Activated T-cell treated with anti-CD3 and anti-CD28 coated beads, Interleukin-2, amount 50 U/mL, for 48 hours (primary cell): ENCODE data around the gene RUVBL1.

Experiments
- DNase-seq, 2 experiments: peaks; one replicate each; pipeline ENCODE4 v3.0.0-alpha.2; 2020

Gene RUVBL1

DNA sequence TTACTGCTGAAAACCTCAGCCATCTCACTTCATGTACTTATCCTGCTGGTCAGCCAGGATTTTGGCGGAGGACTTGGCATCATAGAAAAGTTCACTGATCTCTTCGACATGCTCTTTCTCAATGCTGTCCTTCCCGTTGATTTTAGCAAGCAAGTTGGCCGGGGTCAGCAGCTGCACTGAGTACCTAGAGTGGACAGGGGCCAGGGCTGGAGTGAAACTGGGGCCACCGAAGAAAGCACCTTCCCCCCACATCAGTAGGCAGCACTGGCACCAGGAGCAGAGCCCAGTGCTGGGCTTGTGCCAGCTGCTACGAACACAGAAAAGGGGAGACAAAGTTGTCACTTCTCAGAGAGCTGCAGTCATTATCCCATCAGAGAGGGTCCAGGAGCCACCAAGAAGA lies 42.4 kb downstream of the RUVBL1 start:
- no peak for DNase-seq

DNA sequence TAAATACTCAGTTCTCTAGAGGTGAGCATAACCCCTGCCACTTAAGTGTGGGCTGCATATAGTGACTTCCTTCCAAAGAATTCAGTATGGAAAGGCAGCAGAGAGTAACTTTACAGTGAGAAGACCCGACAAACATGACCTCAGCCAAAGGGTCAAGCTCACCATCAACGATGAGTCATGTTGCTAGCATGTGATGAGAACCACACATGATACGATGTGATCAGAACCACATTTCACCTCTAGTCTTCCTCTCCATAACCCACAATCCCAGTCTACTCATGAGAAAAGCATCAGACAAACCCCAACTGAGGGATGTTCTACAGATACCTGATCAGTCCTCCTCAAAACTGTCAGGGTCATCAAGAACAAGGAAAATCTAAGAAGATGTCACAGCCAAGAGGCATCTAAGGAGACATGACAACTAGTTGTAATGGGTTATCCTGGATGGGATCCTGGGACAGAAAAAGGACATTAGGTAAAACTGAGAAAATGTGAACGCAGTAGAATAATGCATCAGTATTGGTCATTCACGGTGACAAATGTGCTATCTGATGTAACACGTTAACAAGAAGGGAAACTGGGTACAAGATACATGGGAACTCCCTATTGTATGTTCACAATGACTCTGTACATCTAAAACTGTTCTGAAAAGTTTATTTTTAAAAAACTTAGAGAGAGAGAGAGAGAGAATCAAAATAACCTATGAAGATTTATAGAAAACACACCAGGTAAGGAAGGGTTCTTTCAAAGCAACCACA lies 43.1 kb downstream of the RUVBL1 start:
- no peak for DNase-seq

- DNase-seq = no peak
Observed at GRCh38 chr3:128079823-128080222, 43.8 kb downstream of the RUVBL1 start.

GRCh38 chr3:128078875-128079274 lies 44.7 kb downstream of the RUVBL1 start:
- no peak for DNase-seq

- DNase-seq = no peak
Observed at GRCh38 chr3:128078322-128078721, 45.3 kb downstream of the RUVBL1 start.

DNA sequence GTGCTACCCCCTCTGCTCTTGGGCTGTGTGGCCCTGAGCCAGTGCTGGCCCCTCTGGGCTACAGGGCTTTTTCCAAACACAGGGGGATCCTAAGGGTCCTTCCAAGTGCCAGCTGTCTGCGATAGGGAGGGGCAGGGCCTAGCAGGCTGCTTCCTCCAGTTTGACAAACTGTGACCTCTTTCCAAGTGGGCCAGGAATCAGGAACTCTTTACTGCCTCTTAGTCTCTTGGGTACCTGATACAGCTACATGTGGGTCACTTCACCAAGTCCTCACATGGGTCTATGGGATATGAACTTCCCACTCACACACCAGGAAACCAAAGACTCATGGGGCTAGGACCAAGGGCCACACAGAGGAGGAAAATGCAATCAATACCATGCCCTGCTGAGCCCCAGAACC lies 45.9 kb downstream of the RUVBL1 start:
- no peak for DNase-seq

- no peak for DNase-seq
Observed at GRCh38 chr3:128077202-128077624, 46.4 kb downstream of the RUVBL1 start.

DNA sequence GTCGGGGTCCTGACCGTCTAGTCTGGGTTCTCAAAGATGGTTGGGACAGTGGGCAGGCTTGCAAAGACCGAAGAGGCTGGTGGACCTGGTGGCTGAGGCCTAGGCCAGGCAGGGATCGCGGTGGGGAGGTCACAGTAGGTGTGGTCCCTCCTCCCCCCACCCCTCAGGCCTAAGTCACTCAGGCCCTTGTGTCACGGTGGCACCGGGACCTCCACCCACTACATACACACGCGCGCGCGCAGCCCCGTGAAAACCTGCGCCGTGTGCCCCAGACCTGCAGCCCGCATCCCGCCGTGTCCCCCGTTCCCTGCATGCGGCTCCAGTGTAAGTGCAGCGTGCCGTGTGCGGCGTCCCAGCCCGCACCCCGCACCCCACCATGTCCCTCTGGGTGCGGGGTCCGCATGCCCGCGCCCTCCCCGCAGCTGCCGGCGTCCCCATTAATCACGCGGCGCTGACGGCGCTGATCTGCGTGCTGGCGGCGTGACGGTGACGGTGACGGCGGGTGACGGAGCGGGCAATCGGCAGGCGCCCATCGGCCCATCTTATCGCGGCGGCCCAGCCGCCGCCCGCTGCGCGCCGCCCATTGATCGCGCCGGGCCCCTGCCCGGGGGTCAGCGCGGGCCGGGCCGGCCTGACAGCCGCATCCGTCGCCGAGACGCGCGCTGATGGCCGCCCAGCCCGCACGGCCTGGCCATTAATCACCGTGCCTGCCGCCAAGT lies 47.0 kb downstream of the RUVBL1 start:
- DNase-seq = peak in 1 of 2 experiments; percentile 59

DNA sequence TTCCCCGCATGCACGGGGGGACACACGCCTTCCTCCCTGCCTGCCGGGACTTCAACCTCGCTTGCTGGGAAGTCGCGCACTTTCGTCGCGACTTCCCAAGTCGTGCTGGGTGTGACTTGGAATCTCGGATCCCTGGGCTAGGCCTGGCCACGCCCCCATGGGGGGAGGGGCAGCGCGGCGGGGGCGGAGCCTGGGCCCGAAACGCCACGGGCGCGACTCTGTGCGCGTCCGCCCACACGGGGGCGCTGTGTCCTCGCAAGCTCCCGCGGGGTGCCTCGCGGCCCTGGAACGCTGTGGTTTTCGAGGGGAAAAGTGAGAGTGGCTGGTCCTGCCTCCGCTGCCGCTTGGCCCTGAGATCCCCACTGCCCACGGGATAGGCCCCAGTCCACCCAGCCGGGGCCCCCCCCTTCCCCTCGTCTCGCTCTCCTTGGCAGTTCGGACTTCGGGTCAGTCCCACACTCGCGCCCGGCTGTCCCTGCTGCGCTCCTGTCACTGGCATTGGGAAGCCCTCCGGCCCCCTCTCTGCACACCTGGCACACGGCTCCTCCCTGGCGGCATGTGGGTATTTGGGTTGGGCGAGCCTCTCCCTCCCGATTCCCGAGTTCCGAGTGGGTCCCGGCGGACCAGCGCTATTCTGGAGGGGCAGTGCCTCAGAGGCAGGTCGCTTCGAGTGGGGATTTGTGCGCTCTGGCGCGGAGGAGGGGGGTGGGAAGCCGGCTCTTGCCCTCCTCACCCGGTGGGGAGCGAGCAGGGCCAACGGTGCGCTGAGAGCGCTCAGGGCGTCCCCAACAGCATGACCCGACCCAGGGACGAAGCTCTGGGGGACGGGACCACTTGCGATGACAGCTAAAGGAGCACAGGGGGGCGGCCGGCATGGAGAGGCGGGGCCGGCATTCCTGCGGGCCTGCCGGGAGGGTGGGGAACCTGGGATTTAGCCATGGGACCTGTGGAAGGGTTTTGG lies 47.8 kb downstream of the RUVBL1 start:
- peak; percentile 89 to 90 for DNase-seq

GRCh38 chr3:128074851-128075521 lies 48.6 kb downstream of the RUVBL1 start:
- DNase-seq = peak in 1 of 2 experiments; percentile 48

- DNase-seq = no peak
Observed at GRCh38 chr3:128073807-128074206, 49.8 kb downstream of the RUVBL1 start.

- DNase-seq = no peak
Observed at GRCh38 chr3:128073185-128073725, 50.4 kb downstream of the RUVBL1 start.

DNA sequence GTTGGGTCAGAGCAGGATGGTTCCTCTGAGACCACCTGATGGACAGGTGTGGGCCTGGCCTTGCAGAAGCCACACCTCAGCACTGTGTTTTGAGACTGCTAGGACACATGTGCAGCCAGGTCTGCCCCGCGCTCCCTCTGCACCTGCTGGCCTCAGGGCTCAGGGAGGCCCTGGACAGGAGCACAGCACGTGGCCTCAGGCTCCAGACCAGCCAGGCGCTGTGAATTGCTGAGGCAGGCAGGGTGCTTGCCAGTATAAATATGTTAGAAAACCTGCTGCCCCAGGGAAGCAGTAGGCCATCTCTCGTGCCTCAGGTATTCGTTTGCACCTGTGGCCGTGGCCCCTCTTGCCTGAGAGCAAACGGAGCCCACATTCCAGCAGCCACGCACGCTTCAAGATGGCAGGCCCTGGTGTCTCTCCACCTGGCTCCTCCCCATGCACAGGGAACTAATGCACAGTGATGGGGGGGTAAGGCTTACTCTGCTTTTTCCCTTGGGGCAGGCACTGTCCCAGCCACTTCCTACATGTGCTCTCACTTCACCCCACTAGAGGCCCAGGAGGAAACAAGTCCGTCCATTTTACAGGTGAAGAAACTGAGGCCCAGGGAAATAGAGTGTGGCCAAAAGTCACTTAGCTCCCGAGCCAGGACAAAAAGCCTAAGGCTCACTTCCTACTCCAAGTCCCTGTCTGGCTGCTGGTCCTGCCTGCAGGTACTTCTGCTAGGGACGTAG lies 51.0 kb downstream of the RUVBL1 start:
- no peak for DNase-seq

GRCh38 chr3:128071771-128072453 lies 51.7 kb downstream of the RUVBL1 start:
- DNase-seq = no peak

DNA sequence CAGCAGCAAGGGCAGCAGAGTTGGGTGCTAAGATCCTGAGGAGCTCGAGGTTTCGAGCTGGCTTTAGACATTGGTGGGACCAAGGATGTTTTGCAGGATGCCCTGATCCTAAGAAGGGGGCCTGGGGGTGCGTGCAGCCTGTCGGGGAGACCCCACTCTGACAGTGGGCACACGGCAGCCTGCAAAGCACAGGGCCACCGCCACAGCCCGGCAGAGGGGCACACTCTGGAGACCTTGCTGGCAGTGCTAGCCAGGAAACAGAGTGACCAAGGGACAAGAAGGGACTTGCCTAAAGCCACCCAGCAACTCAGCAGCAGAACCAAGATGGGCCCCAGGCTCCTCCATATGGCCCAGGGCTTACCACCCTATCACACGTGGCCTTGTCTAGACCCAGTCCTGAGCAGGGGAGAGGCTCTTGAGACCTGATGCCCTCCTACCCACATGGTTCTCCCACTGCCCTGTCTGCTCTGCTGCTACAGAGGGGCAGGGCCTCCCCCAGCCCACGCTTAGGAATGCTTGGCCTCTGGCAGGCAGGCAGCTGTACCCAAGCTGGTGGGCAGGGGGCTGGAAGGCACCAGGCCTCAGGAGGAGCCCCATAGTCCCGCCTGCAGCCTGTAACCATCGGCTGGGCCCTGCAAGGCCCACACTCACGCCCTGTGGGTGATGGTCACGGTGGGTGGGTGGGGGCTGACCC lies 52.6 kb downstream of the RUVBL1 start:
- no peak for DNase-seq

GRCh38 chr3:128069271-128069670 lies 54.3 kb downstream of the RUVBL1 start:
- no peak for DNase-seq

- DNase-seq = peak in 1 of 2 experiments; percentile 44
Observed at GRCh38 chr3:128068156-128068620, 55.4 kb downstream of the RUVBL1 start.

GRCh38 chr3:128067489-128067888 lies 56.1 kb downstream of the RUVBL1 start:
- no peak for DNase-seq

GRCh38 chr3:128066676-128067075 lies 56.9 kb downstream of the RUVBL1 start:
- DNase-seq = no peak

GRCh38 chr3:128066114-128066513 lies 57.5 kb downstream of the RUVBL1 start:
- DNase-seq = no peak
